GM21367 (cell line): Measurements from ENCODE around the gene JPT2.
A peak's percentile ranks its signal among the peaks of the same experiment; 100 is the strongest.

Source experiments
- ATAC-seq: cut with Tn5 transposase; IDR thresholded peaks from one replicate; pipeline ENCODE4 v1.9.1; 2021; ENCODE audit not compliant: unreplicated experiment

The JPT2 gene

GRCh38 chr16:1677942-1678499 lies at the start of gene JPT2:
TSS of gene JPT2 (plus strand) at chr16:1678279. CDS start at chr16:1678313, 34 bp downstream.
- peak; percentile 85 for ATAC-seq

GRCh38 chr16:1630450-1631213 lies 47.4 kb upstream of the JPT2 start:
- ATAC-seq = no peak

- ATAC-seq = no peak
Measured at GRCh38 chr16:1631230-1631629, 46.8 kb upstream of the JPT2 start.

- no peak for ATAC-seq
Measured at GRCh38 chr16:1631931-1632637, 46.0 kb upstream of the JPT2 start.

- ATAC-seq = no peak
Measured at GRCh38 chr16:1632638-1632970, 45.5 kb upstream of the JPT2 start.

- no peak for ATAC-seq
Measured at GRCh38 chr16:1633310-1633709, 44.8 kb upstream of the JPT2 start.

GRCh38 chr16:1634541-1634940 lies 43.5 kb upstream of the JPT2 start:
- ATAC-seq = no peak

- ATAC-seq = no peak
Measured at GRCh38 chr16:1635070-1635469, 43.0 kb upstream of the JPT2 start.

GRCh38 chr16:1637526-1637925 lies 40.6 kb upstream of the JPT2 start:
- ATAC-seq = no peak

- no peak for ATAC-seq
Measured at GRCh38 chr16:1638757-1639156, 39.3 kb upstream of the JPT2 start.

GRCh38 chr16:1639282-1639681 lies 38.8 kb upstream of the JPT2 start:
- no peak for ATAC-seq

GRCh38 chr16:1639860-1640259 lies 38.2 kb upstream of the JPT2 start:
- no peak for ATAC-seq

- no peak for ATAC-seq
Measured at GRCh38 chr16:1640261-1640941, 37.7 kb upstream of the JPT2 start.

GRCh38 chr16:1641261-1641660 lies 36.8 kb upstream of the JPT2 start:
- no peak for ATAC-seq

GRCh38 chr16:1642148-1642547 lies 35.9 kb upstream of the JPT2 start:
- no peak for ATAC-seq

GRCh38 chr16:1642753-1643152 lies 35.3 kb upstream of the JPT2 start:
- ATAC-seq = no peak

GRCh38 chr16:1643521-1643920 lies 34.6 kb upstream of the JPT2 start:
- ATAC-seq = no peak

GRCh38 chr16:1645914-1646525 lies 32.1 kb upstream of the JPT2 start:
- no peak for ATAC-seq

- no peak for ATAC-seq
Measured at GRCh38 chr16:1647856-1648255, 30.2 kb upstream of the JPT2 start.

GRCh38 chr16:1650131-1650530 lies 27.9 kb upstream of the JPT2 start:
- no peak for ATAC-seq
